IMR-90 (cell line): ENCODE results near the gene CAMTA1. TPM values are rescaled to one million over a fixed set of nuclear protein-coding genes. Genes with fewer than 3 reads are reported as not detected.

Source experiments
- ATAC-seq: fragments of 200-7000 bp; cut with Tn5 transposase; 2 replicates; pipeline ENCODE4 v1.9.1; 2020; ENCODE audit warnings: low read depth, mild to moderate bottlenecking, moderate library complexity
- BruUV-seq: library from RNA; stranded (reverse); fragments of 400-500 nt; replicated peaks from 2 replicates; lab custom pipeline; 2021; lab: Mats Ljungman, UMichigan
- CTCF ChIA-PET: fragments of 300-600 bp; formaldehyde crosslinking; extraction: SDS; loops from one replicate; lab custom pipeline; 2021; ENCODE audit warnings: antibody characterized with exemption; lab: Yijun Ruan, JAX
- POLR2A ChIA-PET: fragments of 300-600 bp; sonication (Branson Sonifier 250); formaldehyde crosslinking; loops from one replicate; lab custom pipeline; 2022; ENCODE audit warnings: antibody characterized with exemption; ENCODE audit not compliant: unreplicated experiment; lab: Charles Lee
- DNase-seq: peaks from one replicate; pipeline ENCODE4 v3.0.0; 2013
- H2AFZ ChIP-seq: replicated peaks from 2 replicates; pipeline ENCODE3; 2013; ENCODE audit warnings: low read length, mild to moderate bottlenecking; ENCODE audit not compliant: poor library complexity
- H2AK5ac ChIP-seq: 2 replicates; pipeline ENCODE4 v1.6.1; 2013; ENCODE audit warnings: low read depth, low read length, inconsistent platforms
- H2AK9ac ChIP-seq: replicated peaks from 2 replicates; pipeline ENCODE3; 2013; ENCODE audit warnings: mild to moderate bottlenecking, low read depth, low read length, moderate library complexity; ENCODE audit not compliant: poor library complexity
- H2BK120ac ChIP-seq: 2 replicates; pipeline ENCODE4 v1.6.1; 2013; ENCODE audit warnings: low read depth, low read length, inconsistent platforms
- H2BK15ac ChIP-seq: 3 replicates; pipeline ENCODE4 v1.6.1; 2013; ENCODE audit warnings: low read depth, low read length, inconsistent platforms
- H2BK20ac ChIP-seq: 2 replicates; pipeline ENCODE4 v1.6.1; 2013; ENCODE audit warnings: low read depth, mild to moderate bottlenecking, inconsistent platforms, low read length, moderate library complexity
- H2BK5ac ChIP-seq: 2 replicates; pipeline ENCODE4 v1.6.1; 2013; ENCODE audit warnings: mild to moderate bottlenecking, low read depth, low read length, inconsistent platforms; ENCODE audit not compliant: poor library complexity, severe bottlenecking
- H3K14ac ChIP-seq: replicated peaks from 2 replicates; pipeline ENCODE4 v1.6.1; 2013; ENCODE audit warnings: low read depth, low read length, inconsistent platforms
- H3K18ac ChIP-seq: 2 replicates; pipeline ENCODE4 v1.6.1; 2013; ENCODE audit warnings: low read depth, low read length, control low read depth
- H3K23ac ChIP-seq: 2 replicates; pipeline ENCODE4 v1.6.1; 2013; ENCODE audit warnings: low read depth, low read length, inconsistent platforms
- H3K27ac ChIP-seq: 2 replicates; pipeline ENCODE4 v1.5.1; 2013; ENCODE audit warnings: mild to moderate bottlenecking, control low read depth, low read length; ENCODE audit not compliant: insufficient read depth
- H3K27me3 ChIP-seq: 2 replicates; pipeline ENCODE4 v1.6.1; 2013; ENCODE audit warnings: low read length; ENCODE audit not compliant: control insufficient read depth, insufficient read depth
- H3K36me3 ChIP-seq: 2 replicates; pipeline ENCODE4 v1.6.1; 2013; ENCODE audit warnings: low read length, mixed read lengths; ENCODE audit not compliant: control insufficient read depth, insufficient read depth
- H3K4ac ChIP-seq: 2 replicates; pipeline ENCODE4 v1.6.1; 2013; ENCODE audit warnings: low read depth, low read length, inconsistent platforms
- H3K4me1 ChIP-seq: 2 replicates; pipeline ENCODE4 v1.6.1; 2013; ENCODE audit warnings: low read length, mixed read lengths; ENCODE audit not compliant: control insufficient read depth, insufficient read depth
- H3K4me2 ChIP-seq: 2 replicates; pipeline ENCODE4 v1.6.1; 2013; ENCODE audit warnings: low read depth, mild to moderate bottlenecking, control low read depth, low read length, moderate library complexity
- H3K4me3 ChIP-seq: 2 replicates; pipeline ENCODE4 v1.5.1; 2013; ENCODE audit warnings: low read depth, mild to moderate bottlenecking, control low read depth, low read length, moderate library complexity; ENCODE audit not compliant: insufficient read depth
- H3K56ac ChIP-seq: 2 replicates; pipeline ENCODE4 v1.6.1; 2013; ENCODE audit warnings: low read length, inconsistent platforms; ENCODE audit not compliant: insufficient read depth; ENCODE audit errors: extremely low read depth
- H3K79me1 ChIP-seq, 2 experiments: 2 replicates each; pipeline ENCODE4 v1.6.1; 2013; ENCODE audit warnings: low read length in 2 of 2, inconsistent platforms in 1 of 2, low read depth in 1 of 2
- H3K9ac ChIP-seq: 2 replicates; pipeline ENCODE4 v1.6.1; 2013; ENCODE audit warnings: low read depth, low read length, control low read depth
- H3K9me1 ChIP-seq: 2 replicates; pipeline ENCODE4 v1.6.1; 2013; ENCODE audit warnings: low read length, inconsistent platforms; ENCODE audit not compliant: insufficient read depth
- H3K9me3 ChIP-seq: 2 replicates; pipeline ENCODE4 v1.6.1; 2013; ENCODE audit warnings: low read length; ENCODE audit not compliant: control insufficient read depth, insufficient read depth
- H4K20me1 ChIP-seq: 2 replicates; pipeline ENCODE4 v1.6.1; 2013; ENCODE audit warnings: low read length, inconsistent platforms; ENCODE audit not compliant: insufficient read depth
- H4K5ac ChIP-seq: 2 replicates; pipeline ENCODE4 v1.6.1; 2013; ENCODE audit warnings: mild to moderate bottlenecking, low read depth, low read length, control low read depth
- H4K8ac ChIP-seq, 2 experiments: 2 replicates each; pipeline ENCODE4 v1.6.1; 2013; ENCODE audit warnings: low read depth in 2 of 2, low read length in 2 of 2, control low read depth in 1 of 2, inconsistent platforms in 1 of 2
- H4K91ac ChIP-seq: 2 replicates; pipeline ENCODE4 v1.6.1; 2013; ENCODE audit warnings: low read depth, low read length, inconsistent platforms; ENCODE audit not compliant: insufficient read depth
- BHLHE40 ChIP-seq: fragments of 150-350 bp; IDR thresholded peaks from 2 replicates; pipeline ENCODE4 v1.6.1; 2016; ENCODE audit warnings: mild to moderate bottlenecking, low read depth, low read length
- FOS ChIP-seq: fragments of 150-350 bp; IDR thresholded peaks from 2 replicates; pipeline ENCODE4 v1.6.1; 2016; ENCODE audit warnings: low read depth, low read length
- WGBS, 2 experiments: methylation state at CpG; one replicate each; pipeline versions ENCODE4 v1.1.5 to v1.1.7; 2013; ENCODE audit warnings: missing lambda C conversion rate in 2 of 2; ENCODE audit not compliant: insufficient read length in 1 of 2; ENCODE audit errors: extremely low coverage in 2 of 2; 5-methylcytosine and 5-hydroxymethylcytosine counted together
- dilution Hi-C: fragments of 300-500 bp; cut with HindIII; formaldehyde crosslinking; loops from one replicate; pipeline ENCODE4 v1.14.3; 2018; ENCODE audit warnings: low sequenced_read_pairs; ENCODE audit not compliant: unreplicated experiment
- in situ Hi-C: fragments of 300-500 bp; cut with MboI; formaldehyde crosslinking; loops from 3 replicates; pipeline ENCODE4 v1.14.3; 2019; ENCODE audit warnings: low sequenced_read_pairs, inconsistent platforms, mixed read lengths
- intact Hi-C: fragments of 100-400 bp; cut with micrococcal nuclease; formaldehyde crosslinking; loops from 2 replicates; pipeline ENCODE4 v1.10.0; 2022
- polyA plus RNA-seq, 3 experiments: library from polyadenylated mRNA; depleted of rRNA; stranded (reverse); fragments of >200 nt; gene quantifications; 2 replicates each; pipeline ENCODE4 v1.2.3, GENCODE V29; 2012; ENCODE audit warnings: low replicate concordance in 1 of 3
- total RNA-seq: library from RNA; depleted of rRNA; stranded (reverse); fragments of >200 nt; gene quantifications from 2 replicates; pipeline ENCODE4 v1.2.3, GENCODE V29; 2012

CAMTA1 gene
- total and polyA plus RNA-seq, 2 of the 4 experiments (the other 2 are of a cell fraction): 35.5 to 74.3 TPM

GRCh38 chr1:7229696-7230631 is 444.7 kb downstream of the CAMTA1 start:
- peak overlapping the region; percentile 68; the same call in 1 of the 2 replicates for H4K91ac ChIP-seq
- in situ Hi-C loops: loop anchor here (10.0 kb wide), 1 partner anchor 435 kb away; no protein-coding TSS in a partner anchor
- H3K14ac ChIP-seq: no peak overlapping the region
- H3K4me2 ChIP-seq: no peak overlapping the region
- peak overlapping the region; percentile 47 for H3K4ac ChIP-seq
- peak overlapping the region in 1 of 2 experiments; percentile 30; a peak in 1 of 4 replicates for H4K8ac ChIP-seq
- peak overlapping the region; percentile 78 for H2AK5ac ChIP-seq
- H3K56ac ChIP-seq: peak overlapping the region; percentile 0; the same call in 1 of the 2 replicates
- H3K9me3 ChIP-seq: no peaks in the 10 kb centered on the region
- no peak overlapping the region for H3K27ac ChIP-seq
- POLR2A ChIA-PET: no interaction called here
- H2AFZ ChIP-seq: peak overlapping the region; percentile 71
- no peak overlapping the region for H3K9ac ChIP-seq
- no peak overlapping the region for H4K5ac ChIP-seq
- BruUV-seq: no TSS peak
- intact Hi-C loops: no loop called here
- H3K4me1 ChIP-seq: peaks cover 3% of the 10 kb centered on the region
- no peak for TF ChIP-seq BHLHE40
- peak; percentile 63; the same call in 1 of the 2 replicates for TF ChIP-seq FOS
- H2BK15ac ChIP-seq: peak overlapping the region; percentile 87; the same call in 1 of the 3 replicates
- no peak overlapping the region for H3K4me3 ChIP-seq
- no peaks in the 10 kb centered on the region for H4K20me1 ChIP-seq
- H2BK20ac ChIP-seq: no peak overlapping the region
- H3K36me3 ChIP-seq: no peaks in the 10 kb centered on the region
- 62% methylated on average over 2 of the region's 20 CpGs; no CpG with 5 or more reads in 1 of the 2 experiments for WGBS, 2 experiments
- H3K18ac ChIP-seq: no peak overlapping the region
- peak; percentile 74 for DNase-seq
- peak; percentile 84 for ATAC-seq
- no peaks in the 10 kb centered on the region for H3K9me1 ChIP-seq
- peak overlapping the region; percentile 64 for H2BK5ac ChIP-seq
- H2BK120ac ChIP-seq: peak overlapping the region; percentile 64
- H3K79me1 ChIP-seq: no peaks in the 10 kb centered on the region
- peak overlapping the region; percentile 91 for H2AK9ac ChIP-seq
- no peak overlapping the region for H3K23ac ChIP-seq
- CTCF ChIA-PET: interaction anchor here (0.6 kb wide), 1 partner anchor 422 kb away, joined by 5 read pairs; no protein-coding TSS in a partner anchor
- dilution Hi-C loops: no loop called here
- H3K27me3 ChIP-seq: no peaks in the 10 kb centered on the region
